Large intestine (tissue), 3 donors: ENCODE results near the gene PXN. TPM values are rescaled to one million over a fixed set of nuclear protein-coding genes. Genes with fewer than 3 reads are reported as not detected.
A peak's percentile ranks its signal among the peaks of the same experiment; 100 is the strongest.

Experiments
- DNase-seq, 2 donors: peaks; one replicate each; pipeline versions ENCODE4 v3.0.0 to v3.0.0-alpha.2; 2013
- H3K27ac ChIP-seq: one replicate; pipeline ENCODE4 v1.5.1; 2013; ENCODE audit warnings: low read length
- H3K27me3 ChIP-seq: 2 replicates; pipeline ENCODE4 v1.6.1; 2013; ENCODE audit warnings: low read length; ENCODE audit not compliant: control insufficient read depth, insufficient read depth
- H3K36me3 ChIP-seq: 2 replicates; pipeline ENCODE4 v1.6.1; 2013; ENCODE audit warnings: low read length; ENCODE audit not compliant: control insufficient read depth, insufficient read depth
- H3K4me1 ChIP-seq: one replicate; pipeline ENCODE4 v1.6.1; 2013; ENCODE audit warnings: low read length; ENCODE audit not compliant: control insufficient read depth, insufficient read depth
- H3K4me3 ChIP-seq: one replicate; pipeline ENCODE4 v1.5.1; 2013; ENCODE audit warnings: low read length
- H3K9me3 ChIP-seq: one replicate; pipeline ENCODE4 v1.6.1; 2013; ENCODE audit warnings: mild to moderate bottlenecking, low read depth, low read length, moderate library complexity; ENCODE audit not compliant: control insufficient read depth
- WGBS: methylation state at CpG from one replicate; pipeline ENCODE4 v1.1.5; 2013; ENCODE audit warnings: low lambda C conversion rate; ENCODE audit not compliant: insufficient coverage; 5-methylcytosine and 5-hydroxymethylcytosine counted together
- polyA plus RNA-seq: library from polyadenylated mRNA; unstranded; fragments of 120-200 nt; gene quantifications from one replicate; pipeline ENCODE4 v1.2.1, GENCODE V29; 2013

The PXN gene
- polyA plus RNA-seq, 1 donor = 118 TPM

- no peak overlapping the region for H3K27ac ChIP-seq
- no peaks in the 10 kb centered on the region for H3K4me1 ChIP-seq
- H3K36me3 ChIP-seq = no peaks in the 10 kb centered on the region
- H3K4me3 ChIP-seq = no peak overlapping the region
- no peak for DNase-seq
- peaks cover 4% of the 10 kb centered on the region for H3K9me3 ChIP-seq
- H3K27me3 ChIP-seq = no peaks in the 10 kb centered on the region
- 80% methylated on average over 1 of the region's 3 CpGs for WGBS
These were observed 18.9 kb upstream of the PXN start for GRCh38 chr12:120284381-120284780.

DNA sequence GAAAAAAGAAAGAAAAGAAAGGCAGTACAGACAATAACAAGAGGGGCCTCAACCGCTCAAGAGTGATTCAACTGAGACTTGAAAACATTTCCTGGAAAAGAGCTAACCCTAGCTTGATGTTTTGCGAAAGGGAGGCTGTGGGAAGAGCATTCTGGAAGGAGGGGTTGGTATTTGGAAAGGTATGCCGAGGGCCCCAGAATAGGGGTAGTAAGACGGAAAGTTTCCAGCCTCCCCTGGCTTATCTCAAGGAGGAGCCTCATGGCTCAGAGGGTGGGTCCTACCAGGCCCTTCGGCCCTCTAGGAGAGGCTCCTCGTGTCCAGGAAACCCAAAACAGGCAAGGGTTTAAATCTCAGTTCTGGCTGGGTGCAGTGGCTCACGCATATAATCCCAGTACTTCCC lies 17.8 kb upstream of the PXN start:
- Histone ChIP-seq H3K27me3 (no peaks in the 10 kb centered on the region), H3K27ac (no peak overlapping the region), H3K9me3 (peaks cover 9% of the 10 kb centered on the region), H3K4me1 (no peaks in the 10 kb centered on the region), H3K4me3 (no peak overlapping the region), H3K36me3 (no peaks in the 10 kb centered on the region)
- WGBS = no CpG with 5 or more reads among the region's 7 CpGs
- no peak for DNase-seq

DNA sequence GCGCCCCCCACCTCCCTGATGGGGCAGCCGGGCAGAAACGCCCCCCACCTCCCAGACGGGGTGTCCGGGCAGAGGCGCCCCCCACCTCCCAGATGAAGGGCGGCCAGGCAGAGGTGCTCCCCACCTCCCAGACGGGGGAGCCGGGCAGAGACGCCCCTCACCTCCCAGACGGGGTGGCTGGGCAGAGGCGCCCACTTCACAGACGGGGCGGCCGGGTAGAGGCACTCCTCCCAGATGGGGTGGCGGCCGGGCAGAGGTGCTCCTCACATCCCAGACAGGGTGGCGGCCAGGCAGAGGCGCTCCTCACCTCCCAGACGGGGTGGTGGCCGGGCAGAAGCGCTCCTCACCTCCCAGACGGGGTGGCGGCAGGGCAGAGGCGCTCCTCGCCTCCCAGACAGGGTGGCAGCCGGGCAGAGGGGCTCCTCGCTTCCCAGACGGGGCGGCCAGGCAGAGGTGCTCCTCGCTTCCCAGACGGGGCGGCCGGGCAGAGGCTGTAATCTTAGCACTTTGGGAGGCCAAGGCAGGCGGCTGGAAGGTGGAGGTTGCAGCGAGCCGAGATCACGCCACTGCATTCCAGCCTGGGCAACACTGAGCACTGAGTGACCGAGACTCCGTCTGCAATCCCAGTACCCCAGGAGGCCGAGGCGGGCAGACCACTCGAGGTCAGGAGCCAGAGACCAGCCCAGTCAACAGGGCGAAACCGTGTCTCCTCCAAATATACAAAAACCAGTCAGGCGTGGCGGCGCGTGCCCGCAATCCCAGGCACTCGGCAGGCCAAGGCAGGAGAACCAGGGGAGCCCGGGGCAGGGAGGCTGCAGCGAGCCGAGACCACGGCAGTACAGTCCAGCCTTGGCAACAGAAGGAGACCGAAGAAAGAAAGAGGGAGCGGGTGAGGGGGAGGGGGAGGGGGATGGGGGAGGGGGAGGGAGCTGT lies 12.9 kb upstream of the PXN start:
- H3K27me3 ChIP-seq = no peaks in the 10 kb centered on the region
- no peaks in the 10 kb centered on the region for H3K36me3 ChIP-seq
- no peak for DNase-seq
- no peaks in the 10 kb centered on the region for H3K4me1 ChIP-seq
- peaks cover 15% of the 10 kb centered on the region for H3K9me3 ChIP-seq
- peak overlapping the region; percentile 29 for H3K27ac ChIP-seq
- H3K4me3 ChIP-seq = no peak overlapping the region
- WGBS = no CpG with 5 or more reads among the region's 57 CpGs

DNA sequence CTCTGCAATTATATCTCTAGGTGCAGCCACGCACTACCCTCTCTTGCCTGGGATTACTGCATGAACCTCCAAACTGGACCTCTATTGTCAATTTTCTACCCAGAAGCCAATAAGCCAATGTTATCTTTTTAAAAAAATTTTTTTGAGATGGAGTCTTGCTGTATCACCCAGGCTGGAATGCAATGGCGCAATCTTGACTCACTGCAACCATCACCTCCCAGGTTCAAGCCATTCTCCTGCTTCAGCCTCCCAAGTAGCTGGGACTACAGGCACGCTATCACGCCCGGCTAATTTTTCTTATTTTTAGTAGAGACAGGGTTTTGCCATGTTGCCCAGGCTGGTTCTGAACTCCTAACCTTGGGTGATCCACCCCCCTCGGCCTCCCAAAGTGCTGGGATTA lies 11.2 kb upstream of the PXN start:
- peaks cover 11% of the 10 kb centered on the region for H3K9me3 ChIP-seq
- H3K36me3 ChIP-seq = no peaks in the 10 kb centered on the region
- H3K27me3 ChIP-seq = no peaks in the 10 kb centered on the region
- no peak overlapping the region for H3K27ac ChIP-seq
- no peak overlapping the region for H3K4me3 ChIP-seq
- 100% methylated on average over 1 of the region's 6 CpGs for WGBS
- no peak for DNase-seq
- H3K4me1 ChIP-seq = no peaks in the 10 kb centered on the region

DNA sequence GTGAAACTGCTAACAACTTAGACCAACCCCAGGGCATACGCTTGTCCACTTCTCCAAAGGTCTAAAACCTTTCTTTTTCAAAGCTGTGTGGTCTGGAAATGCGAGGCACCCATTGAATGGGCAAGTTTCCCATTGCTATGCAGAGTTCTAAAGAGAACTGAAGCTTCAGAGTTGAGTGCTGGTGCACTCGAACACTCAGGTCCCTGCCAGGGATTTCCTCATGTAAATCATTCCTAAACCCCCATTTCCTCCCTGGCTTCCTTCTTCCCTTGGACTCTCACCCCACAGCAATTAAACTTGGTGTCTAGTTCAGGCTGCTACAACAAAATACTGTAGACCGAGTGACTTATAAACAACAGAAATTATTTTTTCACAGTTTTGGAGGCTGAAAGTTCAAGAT lies 2.2 kb upstream of the PXN start:
- H3K9me3 ChIP-seq = no peaks in the 10 kb centered on the region
- peak overlapping the region; percentile 72 for H3K27ac ChIP-seq
- H3K4me3 ChIP-seq = no peak overlapping the region
- DNase-seq = peak; percentile 74 to 85
- WGBS = 80% methylated on average over 1 of the region's 4 CpGs
- H3K27me3 ChIP-seq = no peaks in the 10 kb centered on the region
- H3K4me1 ChIP-seq = peaks cover 35% of the 10 kb centered on the region
- no peaks in the 10 kb centered on the region for H3K36me3 ChIP-seq

- peaks cover 48% of the 10 kb centered on the region for H3K4me1 ChIP-seq
- H3K9me3 ChIP-seq = no peaks in the 10 kb centered on the region
- peak overlapping the region; percentile 13 for H3K27ac ChIP-seq
- 82% methylated on average over 2 of the region's 8 CpGs for WGBS
- H3K4me3 ChIP-seq = no peak overlapping the region
- DNase-seq = no peak
- H3K36me3 ChIP-seq = no peaks in the 10 kb centered on the region
- H3K27me3 ChIP-seq = no peaks in the 10 kb centered on the region
These were observed 795 bp upstream of the PXN start for GRCh38 chr12:120266180-120266870.

- Histone ChIP-seq H3K4me1 (peaks cover 48% of the 10 kb centered on the region), H3K27ac (peak overlapping the region; percentile 57), H3K27me3 (no peaks in the 10 kb centered on the region), H3K4me3 (peak overlapping the region; percentile 93), H3K36me3 (no peaks in the 10 kb centered on the region), H3K9me3 (no peaks in the 10 kb centered on the region)
- DNase-seq = peak in 1 of 2 donors; percentile 35
- no CpG with 5 or more reads among the region's 29 CpGs for WGBS
These were observed 542 bp downstream of the PXN start for GRCh38 chr12:120264904-120265472.

- DNase-seq = peak in 1 of 2 donors; percentile 31
- Histone ChIP-seq H3K4me3 (peak overlapping the region; percentile 93), H3K27ac (peak overlapping the region; percentile 57), H3K27me3 (no peaks in the 10 kb centered on the region), H3K4me1 (peaks cover 54% of the 10 kb centered on the region), H3K9me3 (no peaks in the 10 kb centered on the region), H3K36me3 (no peaks in the 10 kb centered on the region)
- WGBS = 17% methylated on average over 2 of the region's 15 CpGs
These were observed 1.2 kb downstream of the PXN start for GRCh38 chr12:120264086-120264903.

DNA sequence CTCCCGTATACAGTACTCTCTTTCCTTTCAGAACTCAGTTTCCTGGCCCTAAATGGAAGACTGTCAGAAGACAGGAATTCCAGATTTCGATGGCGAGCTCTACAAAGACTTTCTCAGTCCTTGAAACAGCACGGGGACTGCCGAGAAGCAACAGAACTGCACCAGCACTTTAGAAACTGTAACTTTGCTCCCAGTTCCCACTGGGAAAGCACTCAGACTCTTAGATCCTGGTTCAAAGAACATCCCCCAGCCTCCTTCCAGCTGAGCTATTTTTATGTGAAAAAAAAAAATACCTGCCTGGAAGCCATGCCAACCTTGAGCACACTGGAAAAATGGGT lies 1.8 kb downstream of the PXN start:
- no peaks in the 10 kb centered on the region for H3K36me3 ChIP-seq
- H3K27me3 ChIP-seq = no peaks in the 10 kb centered on the region
- H3K4me3 ChIP-seq = peak overlapping the region; percentile 93
- WGBS = no CpG with 5 or more reads among the region's 5 CpGs
- no peaks in the 10 kb centered on the region for H3K9me3 ChIP-seq
- H3K27ac ChIP-seq = peak overlapping the region; percentile 57
- peaks cover 57% of the 10 kb centered on the region for H3K4me1 ChIP-seq
- DNase-seq = peak in 1 of 2 donors; percentile 51
